HL-60/S4 (cell line): ENCODE data around the gene ASB18.

ENCODE experiments used
- in situ Hi-C: fragments of 300-500 bp; cut with MboI; formaldehyde crosslinking; loops from 2 replicates; pipeline ENCODE4 v1.14.3; 2022; ENCODE audit warnings: low sequenced_read_pairs

The ASB18 gene

DNA sequence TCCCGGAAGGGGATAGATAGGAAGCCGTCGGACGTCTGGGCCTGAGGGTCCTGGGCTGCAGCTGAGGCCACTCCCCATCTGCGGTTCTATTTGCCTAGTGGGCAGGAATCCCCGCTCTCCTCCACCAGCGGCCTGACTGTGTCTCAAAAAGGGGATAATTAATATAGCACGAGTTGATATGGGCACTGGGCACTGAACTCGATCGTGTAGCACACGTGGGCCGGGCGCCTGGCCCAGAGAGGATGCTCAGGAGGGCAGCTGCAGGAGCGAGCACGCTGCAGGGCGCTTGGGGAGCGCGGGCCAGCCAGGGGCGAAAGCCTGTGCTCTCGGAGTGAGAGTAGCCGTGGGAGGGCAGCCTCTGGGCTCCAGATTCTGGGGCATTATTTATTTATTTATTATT, 87.3 kb downstream of the ASB18 start:
- in situ Hi-C loops: no loop called here

- in situ Hi-C loops: no loop called here
These were observed 87.8 kb downstream of the ASB18 start for GRCh38 chr2:236176417-236176816.

DNA sequence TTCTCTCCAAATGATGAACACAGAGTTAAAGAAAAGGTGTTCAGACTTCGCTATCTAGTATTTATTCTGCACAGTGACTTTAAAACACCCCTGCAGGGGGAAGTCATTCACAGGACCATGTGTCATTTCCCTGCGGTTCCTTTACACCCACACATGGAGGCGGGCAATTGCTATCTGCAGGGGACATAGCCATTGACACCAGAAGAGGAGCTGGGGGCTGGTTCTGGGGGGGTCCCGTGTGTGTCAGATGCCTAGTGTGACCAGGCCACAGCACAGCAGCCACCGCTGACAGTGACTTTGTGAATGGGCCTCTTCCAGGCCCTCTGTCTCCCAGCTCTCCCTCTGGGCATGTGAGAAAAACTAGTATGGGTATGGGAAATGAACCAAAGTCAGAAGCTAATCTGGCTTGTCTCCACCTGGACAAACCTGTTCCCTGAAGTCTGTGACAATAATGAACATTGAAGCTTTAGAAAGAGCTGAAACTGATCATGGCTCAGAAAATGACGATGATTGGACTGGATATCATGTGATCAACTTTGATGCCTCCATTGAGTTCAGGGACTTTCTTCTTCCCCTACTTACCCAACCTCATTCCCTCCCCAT, 88.6 kb downstream of the ASB18 start:
- in situ Hi-C loops: no loop called here

- in situ Hi-C loops: no loop called here
These were observed 90.2 kb downstream of the ASB18 start for GRCh38 chr2:236173729-236174607.

DNA sequence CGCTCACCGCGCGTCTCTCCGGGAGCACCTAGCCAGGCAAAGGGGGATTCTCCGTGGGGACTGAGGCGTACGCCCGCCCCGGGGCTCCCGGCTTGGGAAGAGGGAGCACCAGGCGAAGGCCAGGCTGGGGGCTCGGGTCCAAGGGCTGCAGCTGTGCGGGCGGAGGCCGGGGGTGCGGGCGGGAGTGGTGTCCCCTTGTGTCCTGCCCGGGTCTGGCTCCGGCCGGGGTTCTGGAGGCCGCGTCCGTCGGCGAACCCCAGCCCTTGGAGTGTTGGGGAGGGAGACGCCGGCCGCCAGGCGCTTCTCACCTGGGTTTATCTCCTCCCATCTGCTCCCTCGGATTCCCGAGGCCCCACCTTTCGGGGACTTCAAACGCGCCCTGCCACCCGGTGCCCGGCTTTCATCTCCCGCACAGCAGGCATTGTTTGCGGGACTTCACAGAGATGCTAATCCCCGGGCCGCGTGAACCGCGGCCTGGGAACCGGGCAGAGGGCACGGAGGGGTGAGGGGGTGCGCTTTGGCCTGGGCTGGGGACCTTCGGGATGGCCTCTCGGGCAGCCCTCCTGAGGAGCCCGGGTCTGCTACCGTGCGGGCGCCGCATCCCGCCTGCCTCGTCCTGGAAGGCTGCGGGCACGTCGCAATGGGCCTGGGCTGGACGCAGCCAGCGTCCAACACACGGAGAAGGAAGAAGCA, 91.0 kb downstream of the ASB18 start:
- in situ Hi-C loops: no loop called here

GRCh38 chr2:236172255-236173035, 91.8 kb downstream of the ASB18 start:
- in situ Hi-C loops: no loop called here

GRCh38 chr2:236171680-236172254, 92.4 kb downstream of the ASB18 start:
- in situ Hi-C loops: no loop called here

DNA sequence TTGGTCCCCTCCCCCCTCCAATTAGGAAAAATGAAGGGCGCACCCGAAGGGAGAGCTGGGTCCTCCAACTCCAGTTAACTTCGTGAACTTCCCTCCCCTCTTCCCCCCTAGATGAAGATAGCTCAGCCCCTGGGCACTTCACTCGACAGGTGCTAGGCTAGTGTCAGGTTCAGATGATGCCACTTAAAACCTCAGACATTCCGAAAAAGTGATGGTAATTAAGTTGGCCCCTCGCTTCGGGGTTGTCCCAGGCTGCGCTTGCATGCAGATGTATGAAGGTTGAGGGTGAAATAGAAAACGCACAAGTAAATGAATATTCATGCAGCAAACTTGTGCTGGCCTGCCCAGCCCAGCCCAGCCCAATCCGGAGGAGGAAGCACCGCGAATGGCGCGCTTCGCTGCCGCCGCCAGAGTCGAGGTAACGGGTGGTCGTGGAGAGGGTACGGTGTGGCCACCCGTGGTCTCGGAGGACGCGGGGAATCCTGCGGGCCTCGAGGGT, 93.0 kb downstream of the ASB18 start:
- in situ Hi-C loops: no loop called here

DNA sequence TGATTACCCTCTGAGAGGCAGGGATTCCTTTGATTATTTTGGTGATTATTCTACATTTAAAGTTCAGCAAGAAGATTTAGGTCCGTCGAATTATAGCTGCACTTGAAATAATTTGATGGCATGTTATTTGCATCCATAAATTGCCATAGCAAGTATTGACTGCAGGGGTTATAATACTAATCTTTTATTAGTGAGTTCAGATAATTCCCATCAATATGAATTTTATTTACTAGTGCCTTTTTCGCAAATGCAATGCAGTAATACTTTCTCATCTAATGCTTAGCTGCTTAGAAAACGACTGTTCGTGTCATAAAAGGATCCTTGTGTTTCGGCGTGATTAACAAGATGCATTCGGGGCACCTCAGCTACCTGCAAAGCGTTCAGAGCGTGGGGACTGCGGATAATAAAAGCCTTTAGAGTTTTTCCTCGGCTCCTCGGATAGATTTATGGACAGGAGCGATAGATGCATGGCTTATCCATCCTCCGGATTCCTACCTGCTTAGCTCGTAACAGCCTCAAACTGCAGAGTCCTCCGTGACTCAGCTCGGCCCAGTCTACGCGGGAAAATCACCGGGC, 93.5 kb downstream of the ASB18 start:
- in situ Hi-C loops: no loop called here

DNA sequence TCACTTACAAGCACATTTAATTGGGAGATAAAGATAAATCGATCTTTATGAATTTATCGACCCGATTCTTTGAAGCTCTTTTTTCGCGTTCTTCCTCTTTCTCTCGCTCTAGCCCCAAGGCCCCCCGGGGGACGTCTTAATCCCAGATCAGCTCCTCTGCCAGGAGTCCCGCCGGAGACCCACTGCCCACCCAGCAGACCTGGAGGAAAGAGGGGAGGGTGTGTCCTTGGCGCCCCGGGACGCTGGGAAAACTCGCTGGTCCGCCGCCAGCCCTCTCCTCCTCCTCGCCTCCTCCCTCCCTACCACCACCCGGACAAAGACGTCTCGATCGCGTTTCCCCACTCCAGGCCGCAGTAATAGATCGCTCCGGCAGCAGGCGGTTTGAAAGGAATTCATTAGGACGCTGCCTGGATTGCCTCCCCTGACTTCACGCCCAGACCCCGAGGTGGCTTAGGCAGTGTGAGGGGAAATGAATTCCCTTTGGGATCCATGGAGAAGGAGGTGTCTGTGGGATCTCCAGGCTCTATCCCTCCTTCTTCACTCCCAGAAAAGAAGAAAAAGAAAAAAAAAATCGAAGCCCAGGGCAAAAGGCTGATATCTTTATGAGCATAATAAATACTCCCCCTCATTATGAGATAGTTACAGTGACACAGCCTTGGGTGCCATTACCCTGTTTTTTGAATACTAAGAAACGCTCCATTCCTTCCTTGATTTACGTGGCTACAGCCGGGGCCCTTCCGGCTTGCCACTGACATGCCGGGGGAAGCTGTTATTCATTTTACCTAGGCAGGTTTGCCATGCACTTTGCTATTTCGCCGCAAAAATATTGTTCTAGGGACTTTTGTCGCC, 94.2 kb downstream of the ASB18 start:
- in situ Hi-C loops: no loop called here

DNA sequence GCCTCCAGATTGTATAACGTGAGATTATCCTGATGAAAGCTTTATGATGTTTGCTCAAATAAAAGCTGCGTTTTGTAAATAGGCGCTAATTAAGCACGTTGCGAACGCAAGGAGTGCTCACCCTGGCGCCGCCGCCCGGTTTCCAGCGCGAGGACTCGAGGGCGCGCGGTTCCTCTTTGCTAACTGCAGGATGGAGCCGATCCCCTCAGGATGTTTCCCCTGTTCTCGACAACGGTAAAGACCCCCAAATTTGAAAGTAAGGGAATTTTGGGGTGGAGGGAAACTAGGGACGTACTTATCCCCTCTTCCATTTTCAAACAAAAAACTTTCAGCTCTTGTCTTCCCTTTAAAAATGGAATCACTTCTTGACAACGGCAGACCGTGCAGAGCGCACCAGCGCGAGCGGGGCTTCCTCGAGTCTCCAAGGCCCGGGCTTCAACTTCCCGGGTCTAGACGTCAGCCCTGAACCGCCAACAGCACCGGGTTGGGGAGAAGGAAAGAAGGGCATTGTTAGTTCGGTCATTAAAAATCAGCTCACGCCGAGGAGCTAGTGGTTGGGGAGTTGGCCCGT, 95.0 kb downstream of the ASB18 start:
- in situ Hi-C loops: no loop called here

DNA sequence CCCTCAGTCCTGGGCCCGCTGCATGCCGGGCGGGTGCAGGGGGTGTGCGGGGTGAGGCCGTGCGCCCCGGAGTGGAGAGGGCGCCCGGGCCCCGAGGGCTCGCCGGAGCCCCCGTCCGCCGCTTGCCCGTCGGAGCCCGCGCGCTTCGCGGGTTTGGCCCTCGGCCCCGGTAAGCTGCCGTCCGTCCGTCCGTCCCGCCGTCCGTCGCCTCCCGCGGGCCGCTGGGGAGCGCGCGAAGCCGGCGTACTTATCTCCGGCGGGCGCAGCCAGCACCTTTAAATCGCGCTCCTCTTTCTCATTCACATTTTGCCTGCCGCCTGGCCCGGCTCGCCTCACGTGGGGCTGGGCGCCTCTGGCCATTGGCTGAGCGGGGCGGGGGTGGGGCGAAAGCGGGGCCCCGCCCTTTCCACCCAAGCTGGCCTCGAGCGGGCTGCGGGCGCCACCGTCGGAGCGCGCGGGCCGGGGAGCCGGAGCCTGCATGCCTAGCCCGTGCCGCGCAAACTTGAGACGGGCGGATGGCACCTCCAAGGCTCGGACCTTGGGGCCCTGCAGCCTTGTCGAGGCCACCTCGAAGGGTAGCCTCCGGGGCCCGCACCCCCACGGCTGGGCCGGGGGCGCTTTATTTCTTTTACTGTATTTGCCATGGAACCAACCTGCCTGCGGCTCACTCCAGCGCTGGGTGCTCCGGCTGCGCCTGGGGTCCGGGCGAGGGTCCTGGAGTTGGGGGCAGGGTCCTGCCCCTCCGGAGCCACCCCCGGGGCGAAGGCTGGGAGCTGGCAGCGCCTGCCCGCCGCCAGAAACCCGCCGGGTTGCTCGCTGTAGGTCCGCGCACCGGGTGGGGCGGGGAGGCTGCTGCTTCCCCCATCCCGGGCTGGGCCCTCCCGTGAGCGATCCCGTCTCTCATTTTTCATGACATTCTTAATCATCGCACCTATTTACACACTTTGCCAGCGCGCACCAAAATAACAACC, 95.8 kb downstream of the ASB18 start, which contains the start of gene GBX2:
GBX2 (minus strand) TSS at position 277 of the 971 bp plus-strand sequence. CDS start 415 bp downstream, outside the sequence.
- in situ Hi-C loops: no loop called here

- in situ Hi-C loops: no loop called here
These were observed 96.7 kb downstream of the ASB18 start for GRCh38 chr2:236167297-236168109.

DNA sequence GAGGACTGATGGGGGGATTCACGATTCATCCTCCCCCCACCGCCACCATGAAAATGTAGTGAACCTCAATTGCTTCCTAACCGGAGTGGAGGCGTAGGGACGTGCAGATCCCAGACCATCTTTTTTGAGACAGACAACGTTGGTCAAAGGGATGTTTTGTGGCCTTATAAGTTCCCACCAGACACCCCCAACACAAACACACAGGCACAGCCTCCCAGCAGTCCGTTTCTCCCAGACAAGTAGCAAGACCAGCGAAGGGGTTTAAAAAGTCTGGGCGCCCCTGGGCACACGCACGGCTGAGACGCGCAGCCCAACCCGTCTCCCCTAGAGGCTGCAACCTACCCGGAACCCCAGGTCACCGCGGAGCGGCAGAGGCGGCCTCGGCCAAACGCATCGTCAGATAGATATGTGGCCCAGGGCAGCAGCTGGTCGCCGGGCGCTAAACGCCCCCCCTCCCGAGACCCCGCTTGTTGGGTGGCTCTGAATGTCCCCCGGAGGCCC, 97.4 kb downstream of the ASB18 start:
- in situ Hi-C loops: no loop called here

DNA sequence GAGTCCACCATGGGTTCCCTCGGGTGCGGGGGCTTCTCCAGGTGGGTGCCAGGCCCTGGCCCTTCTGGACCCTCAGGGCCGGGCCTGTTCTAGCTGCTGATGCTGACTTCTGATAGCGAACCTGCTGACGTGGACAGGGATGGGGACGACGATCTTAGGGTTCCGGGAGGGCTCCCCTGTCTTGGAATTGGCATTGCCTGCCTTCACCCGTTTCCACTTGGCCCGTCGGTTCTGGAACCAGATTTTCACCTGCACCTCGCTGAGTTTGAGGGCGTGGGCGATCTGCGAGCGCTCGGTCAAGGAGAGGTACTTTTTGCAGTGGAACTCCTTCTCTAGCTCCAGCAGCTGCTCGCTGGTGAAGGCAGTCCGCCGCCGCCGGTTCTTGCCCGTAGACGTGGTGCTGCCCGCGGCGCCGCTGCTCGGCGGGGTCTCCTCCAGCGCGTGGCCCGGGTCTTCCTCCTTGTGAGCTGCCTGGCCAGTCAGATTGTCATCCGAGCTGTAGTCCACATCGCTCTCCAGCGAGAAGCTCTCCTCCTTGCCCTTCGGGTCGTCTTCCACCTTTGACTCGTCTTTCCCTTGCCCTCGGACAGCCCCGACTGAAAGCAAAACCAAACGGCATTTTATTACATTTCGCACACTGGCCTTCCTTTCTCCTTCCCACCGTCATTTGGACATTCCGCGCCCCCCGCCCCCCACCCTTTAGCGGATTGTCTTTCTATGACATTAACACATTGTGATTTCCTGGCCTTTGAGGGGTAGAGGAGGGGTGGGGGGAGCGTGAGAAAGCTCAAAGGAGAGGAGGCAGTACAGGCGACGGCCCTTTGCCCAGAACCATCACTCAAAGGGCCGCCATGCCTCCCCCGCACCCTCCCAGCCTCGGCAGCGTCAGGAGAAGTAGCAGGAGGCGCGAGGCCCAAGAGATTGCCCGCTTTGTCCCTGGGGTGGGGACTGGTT, 98.1 kb downstream of the ASB18 start:
- in situ Hi-C loops: no loop called here
